DMS114 treated with DMSO at 0.1 percent for 48 hours (cell line): ENCODE results near the gene MRPS27.

Source experiments
- DNase-seq: peaks from one replicate; lab custom pipeline; 2025; ENCODE audit not compliant: unreplicated experiment; lab: John Stamatoyannopoulos, UW

The MRPS27 gene

DNA sequence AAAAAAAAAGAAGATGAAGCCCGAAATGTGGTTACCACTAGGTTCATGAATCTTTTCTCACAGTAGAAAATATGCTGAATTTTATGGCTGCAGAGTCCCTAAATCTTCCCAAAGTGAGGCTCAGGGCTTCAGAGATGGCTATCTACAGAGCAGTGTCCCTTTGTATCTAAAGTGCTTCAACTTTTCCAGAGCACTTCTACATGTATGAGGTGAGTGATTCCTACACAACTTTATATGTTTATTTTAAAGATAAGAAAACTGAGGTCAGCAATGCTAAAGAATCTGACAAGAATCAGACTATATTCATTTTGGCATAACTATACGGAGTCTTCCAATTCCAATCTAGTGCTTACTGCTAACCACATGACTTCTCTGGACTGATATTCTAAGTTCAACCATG lies 53.2 kb downstream of the MRPS27 start:
- no peak for DNase-seq

DNA sequence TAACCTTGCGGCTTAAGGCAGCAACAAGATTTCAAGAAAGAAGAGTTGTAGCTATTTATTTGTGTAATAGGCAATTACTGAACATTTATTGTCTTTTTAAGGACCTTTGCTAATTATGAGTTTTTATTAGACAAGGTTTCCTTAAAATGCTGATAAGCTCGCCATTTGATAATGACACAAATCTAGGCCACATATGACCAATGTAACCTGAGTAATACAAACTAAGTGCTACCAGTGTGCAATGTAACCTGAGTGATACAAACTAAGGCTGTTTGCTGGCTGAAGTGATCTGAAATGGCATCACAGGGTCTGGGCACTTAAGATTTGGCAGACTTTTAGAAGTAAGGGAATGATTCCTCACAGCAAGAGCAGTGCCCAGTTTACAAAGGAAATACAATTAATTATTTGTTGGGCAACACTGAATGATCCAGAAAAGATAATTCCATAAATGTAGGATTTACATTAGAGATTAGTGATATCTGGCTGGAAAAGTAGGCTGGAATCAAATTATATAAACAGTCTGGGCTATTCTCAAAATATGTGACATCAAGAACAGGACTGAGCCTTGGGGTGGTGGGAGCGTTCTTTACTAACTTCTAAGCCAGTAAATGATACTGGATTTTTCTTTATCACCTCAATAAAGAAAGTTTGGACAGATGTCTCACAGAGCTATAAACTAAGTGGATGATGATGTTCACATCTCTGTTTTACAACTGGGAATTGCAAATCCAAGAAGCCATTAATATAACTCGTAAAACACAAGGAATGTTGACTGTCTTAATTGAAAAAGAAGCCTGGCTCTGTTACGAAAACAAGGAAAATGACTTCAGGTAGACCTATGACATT lies 54.8 kb downstream of the MRPS27 start:
- no peak for DNase-seq

DNA sequence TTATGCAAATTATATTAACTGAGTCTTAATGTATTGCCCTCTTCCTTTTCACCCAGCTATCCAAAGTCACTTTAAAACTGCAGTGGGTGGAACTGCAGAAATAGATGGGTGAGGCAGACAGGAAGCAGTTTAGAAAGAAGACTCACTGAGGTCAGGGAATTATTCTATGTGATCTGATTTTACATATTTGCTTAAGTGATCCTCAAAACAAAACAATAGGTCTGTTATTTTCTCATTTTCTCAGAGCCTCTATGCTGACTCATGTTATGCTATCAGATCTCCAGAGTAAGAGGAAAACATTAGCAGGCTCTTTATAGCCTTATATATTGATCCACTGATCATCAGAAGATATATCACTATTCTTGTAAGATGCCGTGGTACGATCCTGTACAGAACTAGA lies 63.5 kb downstream of the MRPS27 start:
- DNase-seq, result no peak

DNA sequence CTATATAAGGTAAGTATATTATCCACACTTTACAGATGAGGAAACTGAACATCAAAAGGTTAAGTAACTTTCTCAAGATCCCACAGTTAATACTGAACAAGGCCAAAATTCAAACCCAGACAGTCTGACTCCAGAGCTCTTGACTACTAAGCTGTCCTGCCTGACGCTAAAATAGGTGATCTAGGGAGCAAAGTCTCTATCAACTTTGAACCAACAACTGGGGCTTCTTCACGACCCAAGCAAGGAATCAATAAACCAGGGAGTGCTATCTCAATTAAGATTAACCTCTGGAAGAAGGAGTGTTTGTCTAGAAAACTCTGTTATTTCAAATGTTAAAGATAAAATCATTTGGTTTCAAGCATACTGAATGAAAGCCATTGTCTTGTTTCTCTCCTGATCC lies 64.4 kb downstream of the MRPS27 start:
- DNase-seq, result no peak

DNA sequence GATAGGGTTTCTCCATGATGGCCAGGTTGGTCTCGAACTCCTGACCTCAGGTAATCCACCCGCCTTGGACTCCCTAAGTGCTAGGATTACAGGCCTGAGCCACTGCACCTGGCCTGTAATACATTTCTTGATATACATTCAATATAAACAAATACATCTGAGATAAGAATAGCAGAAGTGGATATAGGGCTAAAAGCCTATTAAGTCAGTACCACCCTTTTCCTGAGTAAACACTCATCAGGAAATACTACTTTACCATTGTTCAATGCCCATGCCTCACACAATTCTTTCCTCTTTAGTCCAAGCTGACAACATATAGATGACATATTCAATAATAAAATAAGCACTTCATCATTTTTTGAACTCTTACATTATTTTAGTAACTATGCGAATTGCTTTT lies 64.8 kb downstream of the MRPS27 start:
- DNase-seq, result no peak

DNA sequence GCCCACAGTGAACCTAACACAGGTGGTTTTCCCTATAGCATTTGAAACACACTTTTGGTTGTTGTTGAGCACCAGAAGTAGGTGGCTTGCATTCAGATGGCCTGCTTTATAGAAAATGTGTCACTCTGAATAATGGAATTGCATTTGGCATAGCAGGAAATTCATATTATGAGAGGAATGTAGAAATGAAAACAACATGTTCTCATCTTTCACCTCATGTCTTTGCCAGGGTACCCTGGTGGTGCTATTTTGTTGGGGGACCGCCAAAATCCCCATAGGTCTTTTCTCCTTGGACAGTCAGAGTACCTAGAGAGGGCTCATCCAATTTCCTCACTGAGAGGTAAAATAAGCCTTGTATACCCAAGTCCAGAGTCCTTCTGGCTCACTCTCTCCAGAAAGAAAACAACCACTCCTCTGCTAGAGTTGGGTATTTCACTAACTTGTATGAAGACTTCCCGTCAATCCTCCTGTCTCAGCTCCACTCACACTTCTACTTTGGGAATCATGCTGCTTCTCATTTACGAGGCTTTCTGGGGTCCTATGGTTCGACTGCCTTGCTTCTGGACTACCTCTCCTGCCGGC lies 67.4 kb downstream of the MRPS27 start:
- no peak for DNase-seq

DNA sequence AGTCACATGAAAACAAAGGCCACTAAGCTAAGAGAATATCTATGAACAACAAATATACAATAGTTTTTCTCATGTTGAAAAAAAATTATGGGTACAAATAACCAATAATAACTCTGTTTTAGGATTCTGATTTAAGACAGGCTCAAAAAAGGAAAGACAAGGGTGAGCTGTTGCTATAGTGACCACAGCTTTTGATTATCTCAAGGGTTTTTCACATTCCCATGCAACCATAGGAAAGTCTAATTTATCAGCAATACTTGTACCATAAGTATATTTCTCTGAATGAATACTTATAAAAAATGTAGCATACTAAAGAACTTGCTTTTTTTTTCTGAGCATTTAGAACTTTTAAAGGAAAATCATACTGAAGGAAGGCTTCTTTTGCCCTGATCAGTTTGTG lies 68.0 kb downstream of the MRPS27 start:
- no peak for DNase-seq

DNA sequence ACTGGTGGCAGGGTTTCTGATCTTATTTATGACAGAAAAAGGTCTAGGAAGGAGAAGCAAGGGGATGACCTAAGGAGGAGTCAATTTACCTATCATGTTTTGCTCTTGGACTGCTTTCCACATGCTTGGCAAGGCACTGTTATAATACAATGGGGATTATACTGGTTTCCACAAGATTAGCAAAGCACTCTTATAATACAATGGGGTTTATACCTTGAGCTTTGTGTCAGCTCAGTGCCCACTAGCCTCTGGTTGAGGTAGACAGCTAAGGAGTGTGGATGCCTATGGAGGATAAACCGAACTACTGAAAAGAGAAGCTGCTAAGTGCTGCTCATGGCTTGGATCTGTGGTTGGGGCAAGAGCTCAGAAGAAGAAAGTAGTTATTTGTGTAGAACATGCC lies 68.7 kb downstream of the MRPS27 start:
- no peak for DNase-seq

DNA sequence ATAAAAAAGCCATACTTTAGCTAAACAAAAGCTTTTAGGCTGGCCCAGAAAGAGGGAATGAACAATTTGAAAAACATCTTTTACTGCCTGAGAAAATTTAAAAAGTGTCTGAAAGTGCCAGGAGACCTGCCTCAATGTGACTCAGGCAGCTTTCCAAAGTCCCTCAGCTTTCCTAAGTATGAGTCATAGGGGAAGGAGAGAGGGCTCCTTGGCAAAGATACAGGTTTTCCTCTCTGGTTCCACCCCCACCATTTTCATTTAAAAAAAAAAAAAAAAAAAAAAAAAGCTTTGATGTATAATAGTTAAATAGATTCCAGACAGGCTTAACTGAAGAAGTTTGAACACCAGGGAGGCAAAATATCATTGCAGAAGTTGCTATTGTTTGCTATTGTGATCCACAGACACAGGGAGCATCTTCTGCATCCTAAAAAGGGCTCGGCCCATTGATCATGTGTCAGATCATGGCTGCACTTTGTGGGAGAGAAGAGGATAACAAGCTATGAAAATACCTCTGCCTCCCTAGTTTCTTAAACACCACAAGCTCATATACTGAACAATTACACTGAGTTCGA lies 71.5 kb downstream of the MRPS27 start:
- DNase-seq, result no peak

DNA sequence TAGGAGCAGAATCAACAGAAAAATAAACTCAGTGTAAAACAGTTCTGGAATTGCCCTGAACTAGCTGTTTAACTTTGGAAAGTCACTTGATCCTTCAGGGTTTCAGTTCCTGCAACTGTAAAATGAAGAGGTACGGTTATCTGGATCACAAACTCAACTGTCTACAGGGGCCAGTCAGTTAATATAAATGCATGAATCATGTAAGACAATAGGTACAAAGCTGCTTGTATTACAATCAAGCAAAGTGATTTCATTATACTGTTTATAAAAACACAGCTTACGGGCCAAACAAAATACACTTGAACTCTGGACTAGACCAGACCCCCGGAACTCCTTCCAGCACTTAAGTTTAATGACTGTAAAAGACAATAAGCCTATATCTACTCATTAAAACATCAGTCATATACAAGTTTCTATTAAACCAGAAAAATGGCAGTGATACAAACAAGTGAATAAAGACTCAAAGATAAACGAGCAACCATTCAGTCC lies 73.0 kb downstream of the MRPS27 start:
- no peak for DNase-seq

DNA sequence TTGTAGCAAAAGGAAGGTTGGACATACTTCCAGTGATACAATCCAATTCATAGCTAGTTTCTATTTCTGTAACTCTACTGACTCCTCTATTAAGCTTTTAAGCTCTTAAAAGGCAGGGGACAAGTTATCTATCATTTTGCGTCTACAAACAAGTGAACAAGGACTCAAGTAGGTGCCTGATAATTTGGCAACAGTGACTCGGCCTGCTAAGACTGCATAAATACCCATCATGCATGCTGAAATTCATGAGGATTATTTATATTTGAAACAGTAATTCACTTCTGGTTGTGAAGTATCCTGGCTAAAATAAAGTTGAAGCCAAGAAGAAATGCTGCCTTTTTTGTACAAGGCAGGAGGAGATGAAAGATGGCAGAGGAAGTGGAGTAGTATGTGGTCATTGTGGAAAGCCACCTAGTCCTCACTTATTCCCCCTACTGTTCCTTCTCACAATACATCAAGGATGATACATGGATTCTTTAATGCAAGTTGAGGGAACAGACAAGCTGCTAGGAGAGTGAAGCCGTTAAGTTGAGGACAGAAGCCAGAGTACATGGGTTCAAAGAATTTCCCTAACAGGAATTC lies 74.0 kb downstream of the MRPS27 start:
- DNase-seq, result no peak

DNA sequence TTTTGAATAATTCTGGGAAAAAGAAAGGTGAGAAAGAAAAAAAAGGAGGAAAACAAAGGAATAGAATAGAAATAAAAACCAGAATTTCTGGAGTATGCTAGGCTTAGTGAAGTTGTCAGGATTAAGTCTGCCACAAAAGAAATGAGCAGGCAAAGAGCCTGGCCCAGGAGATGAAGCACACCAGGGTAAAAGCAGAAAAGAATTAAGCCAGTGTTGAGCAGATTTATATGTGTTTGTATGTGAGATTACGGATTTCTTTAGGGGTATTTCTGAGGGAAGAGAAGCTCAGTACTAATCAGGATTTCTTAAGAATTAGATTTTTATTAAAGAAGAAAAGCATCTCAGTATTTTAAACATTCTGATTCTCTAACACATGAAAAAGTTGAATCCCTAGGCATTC lies 74.5 kb downstream of the MRPS27 start:
- DNase-seq, result no peak

DNA sequence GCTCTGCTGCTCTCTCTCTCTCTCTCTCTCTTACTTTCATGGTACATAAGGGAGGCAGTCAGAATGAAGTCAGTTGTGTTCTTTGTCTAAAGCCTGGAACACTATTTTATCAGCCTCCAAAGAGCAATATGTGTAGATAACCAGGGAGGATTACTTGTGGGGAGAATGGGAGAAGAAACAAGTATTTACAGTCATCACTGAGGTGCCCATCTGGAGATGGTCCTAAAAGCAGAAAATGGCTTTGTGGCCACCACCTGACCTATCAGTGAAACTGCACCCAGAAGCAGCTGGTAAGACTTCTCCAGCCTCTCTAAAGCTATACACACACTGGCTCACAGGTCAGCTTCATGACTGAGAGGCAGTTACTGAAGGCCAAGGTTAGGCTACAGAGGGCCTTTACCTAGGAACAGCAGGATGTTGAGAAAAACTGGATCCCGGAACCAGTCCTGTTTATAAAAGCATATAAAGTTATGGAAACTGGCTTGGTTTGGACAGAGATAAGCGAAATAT lies 75.1 kb downstream of the MRPS27 start:
- DNase-seq, result peak; percentile 19

DNA sequence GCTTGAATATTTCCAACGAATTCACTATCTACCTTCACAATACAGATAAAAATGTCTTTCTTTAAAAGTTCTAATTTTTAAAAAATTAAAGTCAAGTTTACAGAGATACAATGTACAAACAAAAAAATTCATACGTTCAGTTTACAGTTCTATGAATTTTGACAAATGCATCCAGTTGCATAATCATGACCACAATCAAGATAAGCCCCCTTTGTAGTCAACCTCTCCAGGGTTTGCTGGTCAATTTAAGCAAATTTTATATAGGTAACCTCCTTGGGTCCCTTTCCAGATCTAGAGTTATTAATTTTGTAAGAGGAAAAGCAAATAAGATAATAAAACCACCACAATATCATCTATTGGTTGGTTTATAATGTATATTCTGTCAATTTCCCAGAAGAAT lies 76.3 kb downstream of the MRPS27 start:
- no peak for DNase-seq

DNA sequence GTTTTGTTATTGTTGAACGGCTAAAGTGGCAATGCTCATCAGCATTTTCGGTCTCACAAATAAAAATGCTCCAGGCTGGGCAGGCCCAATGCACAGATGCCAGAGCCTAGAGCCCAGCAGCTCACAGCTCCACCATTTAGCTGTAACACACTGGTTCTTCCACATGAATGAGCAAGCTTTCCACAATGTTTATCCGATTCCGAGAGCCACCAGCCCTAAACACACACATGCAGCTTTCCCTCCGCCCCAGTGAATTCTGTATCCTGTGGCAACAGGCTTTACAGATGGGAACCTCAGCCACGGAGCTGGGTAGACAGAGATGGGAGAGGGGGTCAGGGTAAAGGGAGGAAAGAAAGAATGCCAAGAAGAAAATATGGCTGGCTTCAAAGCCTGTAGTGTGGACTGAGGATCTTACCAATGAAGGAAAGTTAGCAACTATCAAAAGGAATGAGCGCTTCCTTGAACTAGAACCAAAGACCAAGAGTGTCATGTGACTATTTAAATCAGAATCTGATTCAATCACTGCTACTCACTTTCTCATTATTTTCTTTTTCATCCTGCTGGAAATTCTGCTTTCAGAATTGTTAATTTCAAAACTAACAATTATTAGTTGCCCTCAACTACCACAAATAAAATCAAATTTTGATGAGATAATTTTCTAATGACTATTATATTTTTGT lies 77.1 kb downstream of the MRPS27 start:
- no peak for DNase-seq

DNA sequence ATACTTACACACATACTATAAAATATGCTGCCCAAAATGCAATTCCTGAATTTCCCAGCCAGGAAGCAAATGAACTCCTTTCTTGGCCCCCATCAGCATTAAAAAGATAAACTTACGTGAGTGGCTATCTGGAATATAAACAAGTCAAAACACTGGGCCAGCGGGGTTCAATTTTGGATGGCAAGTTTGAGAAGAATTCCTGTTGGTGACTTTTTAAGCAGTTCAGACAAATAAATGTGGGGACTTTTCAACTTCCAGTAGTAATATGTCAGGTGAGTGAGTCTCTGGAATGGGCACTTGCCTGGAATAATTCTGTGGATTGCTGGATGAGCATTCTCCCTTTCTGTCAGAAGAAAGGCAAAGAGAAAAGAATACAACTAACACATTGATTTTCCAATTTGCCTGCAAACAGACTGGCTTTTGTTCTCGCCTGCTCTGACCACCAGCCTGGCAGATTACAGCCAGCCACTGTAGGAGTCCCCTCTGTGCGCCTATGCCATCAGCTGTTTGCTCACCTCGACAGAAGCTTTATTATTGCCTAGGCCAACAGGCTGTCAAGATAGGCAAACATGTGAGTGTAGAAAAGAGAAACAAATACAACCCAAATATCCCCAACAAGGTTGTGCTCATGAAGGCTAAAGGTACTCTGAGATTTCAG lies 78.6 kb downstream of the MRPS27 start:
- no peak for DNase-seq

DNA sequence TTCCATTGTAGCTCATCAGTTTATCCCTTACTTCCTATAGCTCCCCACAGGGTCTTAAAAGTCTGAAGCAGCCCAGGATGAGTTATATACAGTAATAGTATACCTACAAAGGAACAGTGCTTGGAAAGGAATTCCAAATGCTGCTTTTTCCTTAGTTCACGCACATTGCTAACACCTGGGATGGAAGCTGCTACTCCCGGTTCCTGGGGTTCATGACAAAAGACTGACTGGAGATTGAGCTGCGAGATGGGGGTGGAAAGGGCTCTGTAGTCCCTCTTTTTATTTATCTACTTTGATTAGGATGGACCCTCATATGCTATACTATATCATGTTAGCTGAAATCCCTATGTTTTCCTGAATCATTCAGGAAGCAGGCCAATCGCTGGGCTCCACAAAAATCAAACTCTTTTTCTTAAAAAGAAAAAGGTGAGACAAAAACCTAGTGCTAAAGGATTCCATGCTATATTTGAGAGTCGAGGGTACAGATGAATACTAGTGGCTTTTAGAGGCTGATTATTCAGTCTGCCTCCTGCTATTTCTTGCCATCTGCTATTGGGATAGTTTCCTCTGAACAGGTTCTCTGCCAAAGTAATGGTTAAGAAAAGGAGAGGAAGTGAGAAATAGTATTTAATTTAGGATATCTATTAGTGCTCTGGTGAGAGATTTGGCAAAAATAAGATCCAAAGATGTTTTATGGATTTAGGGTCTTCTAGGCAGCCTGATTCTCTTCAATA lies 81.2 kb downstream of the MRPS27 start:
- no peak for DNase-seq

DNA sequence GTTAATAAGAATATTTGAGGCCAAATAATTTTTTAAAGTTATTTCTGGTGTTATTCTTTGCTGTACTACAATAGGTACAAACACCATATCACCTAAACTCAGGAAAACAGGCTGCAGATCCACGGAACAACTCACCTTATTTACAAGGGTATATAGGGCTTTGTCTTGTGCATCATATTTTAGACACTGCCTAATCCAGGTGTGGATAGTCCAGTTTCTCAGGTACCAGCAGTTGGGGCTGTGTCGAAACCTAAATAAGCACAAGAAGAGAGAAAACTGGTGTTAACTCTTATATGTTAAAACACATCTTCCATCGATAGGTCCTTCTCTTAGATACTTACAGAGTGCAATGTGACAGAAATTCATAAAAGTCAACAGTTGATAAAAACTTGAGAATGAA lies 82.2 kb downstream of the MRPS27 start:
- DNase-seq, result no peak

DNA sequence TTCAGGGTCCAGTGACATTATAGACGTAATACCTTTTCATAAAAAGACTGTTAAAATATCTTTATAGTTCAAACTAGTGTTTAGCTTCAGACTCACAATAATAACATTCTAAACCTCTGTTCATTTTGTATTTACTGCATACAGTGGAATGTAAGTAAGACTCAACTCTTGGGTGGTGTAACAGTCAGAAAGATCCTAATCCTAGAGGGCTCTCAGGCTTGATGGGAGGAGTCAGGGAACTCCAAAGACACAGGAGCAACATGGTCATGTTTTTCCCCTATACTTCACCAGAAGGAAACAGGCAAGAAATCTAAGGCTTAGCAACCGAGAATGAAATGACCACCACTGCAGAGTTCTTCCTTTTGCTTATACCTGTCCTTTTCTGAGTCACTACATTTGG lies 82.6 kb downstream of the MRPS27 start:
- DNase-seq, result no peak

DNA sequence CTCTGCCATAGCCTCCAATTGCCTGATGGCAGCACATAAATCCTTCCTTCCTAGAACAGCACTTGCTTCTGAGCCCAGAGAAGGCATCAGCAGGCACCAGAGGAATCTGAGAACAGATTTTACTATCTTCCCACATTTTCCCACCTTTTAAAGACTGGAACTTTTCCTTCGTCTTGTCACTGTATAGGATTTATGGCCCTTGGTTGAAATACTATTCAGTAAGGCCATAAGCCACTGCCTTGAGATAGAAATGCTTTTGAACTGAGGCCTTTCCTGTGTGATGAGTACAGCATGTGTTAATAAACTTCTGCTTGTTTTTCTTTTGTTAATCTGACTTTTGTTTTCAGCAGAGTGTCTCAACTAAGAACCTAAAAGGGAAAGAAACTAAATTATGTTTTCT lies 84.3 kb downstream of the MRPS27 start:
- DNase-seq, result no peak
